ENCODE data around the gene PPP2R1B. TPM values are rescaled to one million over a fixed set of nuclear protein-coding genes. Genes with fewer than 3 reads are reported as not detected.

PPP2R1B gene
- total RNA-seq, 1 experiment from 2014 or later = 72.2 TPM

DNA sequence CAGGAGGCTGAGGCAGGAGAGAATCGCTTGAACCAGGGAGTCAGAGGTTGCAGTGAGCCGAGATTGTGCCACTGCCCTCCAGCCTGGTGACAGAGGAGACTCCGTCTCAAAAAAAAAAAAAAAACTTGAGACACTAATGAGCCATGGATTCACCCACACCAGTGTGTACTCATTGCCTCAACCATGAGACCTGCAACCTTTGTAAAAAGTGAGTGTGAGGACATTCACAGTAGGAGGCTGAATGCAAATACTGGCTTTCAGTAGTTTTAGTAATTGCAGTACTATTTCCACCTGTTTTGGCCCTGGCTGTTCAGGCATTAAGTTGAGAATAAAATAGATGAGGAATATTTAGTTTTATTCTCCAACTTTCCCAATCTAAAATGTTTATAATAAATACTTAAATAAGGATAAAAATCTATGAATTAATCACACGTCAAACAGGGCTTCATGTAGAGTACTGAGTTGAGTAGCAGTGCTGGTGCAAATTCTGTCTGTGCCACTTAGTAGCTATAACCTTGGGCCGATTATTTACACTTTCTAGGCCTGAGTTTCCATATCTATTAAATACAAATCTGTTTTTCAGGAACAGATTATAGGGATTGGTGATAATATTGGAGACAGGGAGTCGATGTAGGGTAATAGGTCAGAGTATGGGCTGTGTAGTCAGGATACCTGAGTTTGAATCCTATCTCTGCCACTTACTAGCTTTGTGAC lies 72.8 kb downstream of the PPP2R1B start:
- H3K27ac ChIP-seq (ENCODE audit: low read depth, low read length, poor library complexity, severe bottlenecking) = no peak overlapping the region
- H3K36me3 ChIP-seq (ENCODE audit: insufficient read depth, low read length, poor library complexity, severe bottlenecking) = peaks cover 1% of the 10 kb centered on the region
- no peak for DNase-seq (ENCODE audit: low spot score)
- no TSS peak for BruUV-seq (replicated peaks)
- no peaks in the 10 kb centered on the region for H3K4me1 ChIP-seq (ENCODE audit: insufficient read depth, low read length, poor library complexity, severe bottlenecking)
- intact Hi-C loops (cut with micrococcal nuclease; ENCODE audit: unreplicated experiment) = no loop called here
- TF ChIP-seq, protein P1, sequence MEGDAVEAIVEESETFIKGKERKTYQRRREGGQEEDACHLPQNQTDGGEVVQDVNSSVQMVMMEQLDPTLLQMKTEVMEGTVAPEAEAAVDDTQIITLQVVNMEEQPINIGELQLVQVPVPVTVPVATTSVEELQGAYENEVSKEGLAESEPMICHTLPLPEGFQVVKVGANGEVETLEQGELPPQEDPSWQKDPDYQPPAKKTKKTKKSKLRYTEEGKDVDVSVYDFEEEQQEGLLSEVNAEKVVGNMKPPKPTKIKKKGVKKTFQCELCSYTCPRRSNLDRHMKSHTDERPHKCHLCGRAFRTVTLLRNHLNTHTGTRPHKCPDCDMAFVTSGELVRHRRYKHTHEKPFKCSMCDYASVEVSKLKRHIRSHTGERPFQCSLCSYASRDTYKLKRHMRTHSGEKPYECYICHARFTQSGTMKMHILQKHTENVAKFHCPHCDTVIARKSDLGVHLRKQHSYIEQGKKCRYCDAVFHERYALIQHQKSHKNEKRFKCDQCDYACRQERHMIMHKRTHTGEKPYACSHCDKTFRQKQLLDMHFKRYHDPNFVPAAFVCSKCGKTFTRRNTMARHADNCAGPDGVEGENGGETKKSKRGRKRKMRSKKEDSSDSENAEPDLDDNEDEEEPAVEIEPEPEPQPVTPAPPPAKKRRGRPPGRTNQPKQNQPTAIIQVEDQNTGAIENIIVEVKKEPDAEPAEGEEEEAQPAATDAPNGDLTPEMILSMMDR (conservative IDR thresholded peaks at IDR 0.05; ENCODE audit: low read depth, low read length) = no peak
- no peak overlapping the region for H3K4me3 ChIP-seq (ENCODE audit: low read depth, low read length, poor library complexity, severe bottlenecking)
- ChIA-PET CTCF (no interaction called here), POLR2A (ENCODE audit: low non-redundant PET) (no interaction called here)
- H3K27me3 ChIP-seq (replicated peaks; ENCODE audit: insufficient read depth, low read depth, low read length, poor library complexity) = no peaks in the 10 kb centered on the region
- H3K9me3 ChIP-seq (ENCODE audit: low read depth, low read length, poor library complexity, severe bottlenecking) = no peaks in the 10 kb centered on the region

- H3K27me3 ChIP-seq (replicated peaks; ENCODE audit: insufficient read depth, low read depth, low read length, poor library complexity) = no peaks in the 10 kb centered on the region
- no peak overlapping the region for H3K4me3 ChIP-seq (ENCODE audit: low read depth, low read length, poor library complexity, severe bottlenecking)
- BruUV-seq (replicated peaks) = no TSS peak
- ChIA-PET CTCF (no interaction called here), POLR2A (ENCODE audit: low non-redundant PET) (no interaction called here)
- TF ChIP-seq, protein P1 (conservative IDR thresholded peaks at IDR 0.05; ENCODE audit: low read depth, low read length) = no peak
- TF ChIP-seq EZH2 (IDR thresholded peaks at IDR 0.05; ENCODE audit: borderline replicate concordance, low read depth, low read length, poor library complexity, severe bottlenecking) = no peak
- intact Hi-C loops (cut with micrococcal nuclease; ENCODE audit: unreplicated experiment) = no loop called here
- H3K36me3 ChIP-seq (ENCODE audit: insufficient read depth, low read length, poor library complexity, severe bottlenecking) = peaks cover 7% of the 10 kb centered on the region
- DNase-seq (ENCODE audit: low spot score) = no peak
- no peak overlapping the region for H3K27ac ChIP-seq (ENCODE audit: low read depth, low read length, poor library complexity, severe bottlenecking)
- no peaks in the 10 kb centered on the region for H3K4me1 ChIP-seq (ENCODE audit: insufficient read depth, low read length, poor library complexity, severe bottlenecking)
- no peaks in the 10 kb centered on the region for H3K9me3 ChIP-seq (ENCODE audit: low read depth, low read length, poor library complexity, severe bottlenecking)
These were observed 74.4 kb downstream of the PPP2R1B start for GRCh38 chr11:111691741-111692140.

DNA sequence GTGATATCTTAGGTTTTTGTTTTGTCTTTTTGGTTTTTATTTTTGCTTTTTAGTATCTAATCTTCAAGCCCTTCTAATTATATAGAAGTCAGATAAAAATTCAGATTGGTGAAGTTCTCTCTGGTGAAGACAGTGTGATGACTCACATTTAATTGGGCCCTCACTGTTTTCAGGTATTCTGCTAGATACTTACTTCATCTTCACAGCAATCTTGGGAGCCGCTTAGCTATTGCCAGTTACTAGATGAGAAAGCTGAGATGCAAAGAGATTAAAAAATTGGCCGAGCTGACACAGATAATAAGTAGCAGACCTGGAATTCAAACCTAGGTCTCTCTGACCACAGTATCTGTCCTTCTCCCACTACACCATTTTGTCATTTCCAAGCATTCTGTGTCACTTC lies 75.0 kb downstream of the PPP2R1B start:
- BruUV-seq (replicated peaks) = no TSS peak
- POLR2A ChIA-PET (ENCODE audit: low non-redundant PET) = no interaction called here

More for the DNA sequence above, 75.0 kb downstream of the PPP2R1B start:
- H3K4me3 ChIP-seq (ENCODE audit: low read depth, low read length, poor library complexity, severe bottlenecking) = no peak overlapping the region
- H3K4me1 ChIP-seq (ENCODE audit: insufficient read depth, low read length, poor library complexity, severe bottlenecking) = no peaks in the 10 kb centered on the region
- no peak for DNase-seq (ENCODE audit: low spot score)
- CTCF ChIA-PET = no interaction called here
- H3K27me3 ChIP-seq (replicated peaks; ENCODE audit: insufficient read depth, low read depth, low read length, poor library complexity) = no peaks in the 10 kb centered on the region
- peaks cover 7% of the 10 kb centered on the region for H3K36me3 ChIP-seq (ENCODE audit: insufficient read depth, low read length, poor library complexity, severe bottlenecking)
- TF ChIP-seq, protein P1 (conservative IDR thresholded peaks at IDR 0.05; ENCODE audit: low read depth, low read length) = no peak
- TF ChIP-seq EZH2 (IDR thresholded peaks at IDR 0.05; ENCODE audit: borderline replicate concordance, low read depth, low read length, poor library complexity, severe bottlenecking) = no peak
- intact Hi-C loops (cut with micrococcal nuclease; ENCODE audit: unreplicated experiment) = no loop called here
- no peaks in the 10 kb centered on the region for H3K9me3 ChIP-seq (ENCODE audit: low read depth, low read length, poor library complexity, severe bottlenecking)
- H3K27ac ChIP-seq (ENCODE audit: low read depth, low read length, poor library complexity, severe bottlenecking) = no peak overlapping the region

Measured in A673 (cell line).